GM11168 (cell line): ENCODE measurements around the gene SPEF1.
"Not testable (repeated sequence)": the region's sequence is repeated elsewhere in the genome, so short reads cannot be mapped to it uniquely, and the experiment has no call there.

ENCODE experiments used
- in situ Hi-C: fragments of 300-500 bp; cut with MboI; formaldehyde crosslinking; loops from one replicate; pipeline ENCODE4 v1.12.0; 2022; ENCODE audit warnings: low sequenced_read_pairs; ENCODE audit not compliant: unreplicated experiment

Gene SPEF1

DNA sequence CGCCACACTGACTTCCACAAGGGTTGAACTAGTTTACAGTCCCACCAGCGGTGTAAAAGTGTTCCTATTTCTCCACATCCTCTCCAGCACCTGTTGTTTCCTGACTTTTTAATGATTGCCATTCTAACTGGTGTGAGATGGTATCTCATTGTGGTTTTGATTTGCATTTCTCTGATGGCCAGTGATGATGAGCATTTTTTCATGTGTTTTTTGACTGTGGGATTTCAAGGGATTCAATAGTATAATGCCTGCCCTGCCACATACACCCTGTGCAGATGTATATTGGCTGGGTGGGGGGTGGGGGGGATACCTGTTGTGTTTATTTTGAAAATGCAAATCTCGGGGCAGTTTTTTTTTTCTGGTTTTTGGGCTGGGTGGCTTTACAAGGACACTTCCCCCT is 12.9 kb upstream of the SPEF1 start:
- in situ Hi-C loops: not testable (repeated sequence)

DNA sequence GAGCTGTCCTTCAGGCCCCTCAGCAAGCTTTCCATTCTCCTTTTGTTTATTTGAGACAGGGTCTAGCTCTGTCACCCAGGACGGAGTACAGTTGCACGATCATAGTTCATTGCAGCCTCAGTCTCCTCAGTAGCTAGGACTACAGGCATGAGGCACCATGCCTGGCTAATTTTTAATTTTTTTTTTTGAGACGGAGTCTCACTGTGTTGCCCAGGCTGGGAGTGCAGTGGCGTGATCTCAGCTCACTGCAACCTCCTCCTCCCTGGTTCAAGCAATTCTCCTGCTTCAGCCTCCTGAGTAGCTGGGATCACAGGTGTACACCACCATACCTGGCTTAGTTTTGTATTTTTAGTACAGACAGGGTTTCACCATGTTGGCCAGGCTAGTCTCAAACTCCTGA is 8.0 kb upstream of the SPEF1 start:
- in situ Hi-C loops: loop anchor here (10.0 kb wide), 1 partner anchor 66 kb away; no protein-coding TSS in a partner anchor

DNA sequence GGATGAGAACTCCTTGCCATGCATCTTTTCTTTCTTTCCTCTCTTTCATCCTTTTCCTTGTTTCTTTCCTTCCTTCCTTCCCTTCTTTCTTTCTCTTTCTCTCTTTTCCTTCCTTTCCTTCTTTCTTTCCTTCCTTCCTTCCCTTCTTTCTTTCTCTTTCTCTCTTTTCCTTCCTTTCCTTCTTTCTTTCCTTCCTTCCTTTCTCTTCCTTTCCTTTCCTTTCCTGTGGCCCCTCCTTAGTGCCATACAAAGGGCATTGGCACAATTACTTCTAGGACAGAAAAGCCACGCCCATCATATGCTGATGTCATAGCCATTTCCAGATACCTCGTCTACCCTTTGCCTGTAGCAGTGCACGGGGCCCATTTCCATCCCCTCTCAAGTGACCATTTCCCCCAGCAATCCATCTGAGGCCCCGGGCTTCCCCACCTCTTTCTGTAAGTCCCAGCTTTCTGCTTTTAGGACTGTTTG is 7.5 kb upstream of the SPEF1 start:
- in situ Hi-C loops: loop anchor here (10.0 kb wide), 1 partner anchor 66 kb away; no protein-coding TSS in a partner anchor

DNA sequence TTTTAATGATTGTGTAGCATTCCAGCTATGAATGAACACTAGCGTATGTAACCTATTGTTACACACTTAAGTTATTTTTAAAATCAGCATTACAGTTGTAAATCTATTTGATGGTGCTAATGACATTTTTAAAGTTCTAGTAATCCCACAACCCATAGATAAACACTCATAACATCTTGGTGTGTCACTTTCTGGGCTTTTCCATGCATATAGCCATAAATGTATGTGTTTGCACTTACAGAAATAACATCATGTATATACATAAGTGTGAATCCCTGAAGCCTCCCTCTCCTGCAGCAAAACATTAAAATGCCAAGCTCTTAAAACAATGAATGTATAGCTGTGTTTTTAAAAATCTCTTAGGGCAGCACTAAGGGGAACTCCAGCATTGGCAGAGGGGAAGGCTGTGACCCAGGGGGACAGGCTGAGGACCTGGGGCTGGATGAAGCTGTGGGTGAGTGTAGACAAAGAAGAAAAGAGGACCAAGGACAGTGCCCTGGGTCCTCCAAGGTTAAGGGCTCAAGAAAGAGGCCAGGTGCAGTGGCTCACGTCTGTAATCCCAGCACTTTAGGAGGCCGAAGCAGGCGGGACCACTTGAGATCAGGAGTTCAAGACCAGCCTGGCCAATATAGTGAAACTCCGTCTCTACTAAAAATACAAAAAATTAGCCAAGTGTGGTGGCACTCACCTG is 6.2 kb upstream of the SPEF1 start:
- in situ Hi-C loops: loop anchor here (10.0 kb wide), 1 partner anchor 67 kb away; no protein-coding TSS in a partner anchor

DNA sequence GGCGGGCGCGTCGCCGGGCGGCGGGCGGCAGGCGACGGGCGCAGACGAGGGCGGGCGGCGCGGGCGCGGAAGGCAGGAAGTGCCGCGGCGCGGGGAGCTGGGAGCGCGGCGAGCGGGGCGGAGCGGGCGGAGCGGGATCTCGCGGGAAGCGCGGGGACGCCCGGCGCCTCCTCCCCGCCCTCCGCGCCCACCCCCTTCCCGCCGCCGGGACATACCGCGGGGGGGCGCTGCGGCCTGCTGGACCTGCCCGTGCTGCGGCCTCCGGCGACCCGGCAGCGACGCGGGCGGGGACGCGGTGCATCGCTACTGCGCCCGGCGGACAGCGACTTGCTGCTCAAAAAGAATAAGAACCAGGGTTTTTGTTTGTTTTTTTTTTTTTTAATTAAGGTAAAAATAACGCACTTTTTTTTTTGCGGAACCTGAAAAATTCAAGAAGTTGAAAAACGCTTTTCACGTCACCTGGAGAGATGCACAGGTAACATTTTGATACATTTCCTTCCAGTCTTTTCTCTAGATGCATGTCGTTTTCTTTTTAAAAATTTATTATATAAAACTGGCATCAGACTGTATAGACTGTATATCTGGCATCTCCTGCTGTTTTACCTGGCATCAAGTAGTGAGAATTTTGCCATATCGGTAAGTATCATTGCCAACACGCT is 5.5 kb upstream of the SPEF1 start, which contains the start of gene CENPB:
Gene CENPB, minus strand, starts transcription at position 76 of the 659 bp plus-strand sequence. CDS start 257 bp downstream, outside the sequence.
- in situ Hi-C loops: loop anchor here (10.0 kb wide), 1 partner anchor 68 kb away; no protein-coding TSS in a partner anchor

DNA sequence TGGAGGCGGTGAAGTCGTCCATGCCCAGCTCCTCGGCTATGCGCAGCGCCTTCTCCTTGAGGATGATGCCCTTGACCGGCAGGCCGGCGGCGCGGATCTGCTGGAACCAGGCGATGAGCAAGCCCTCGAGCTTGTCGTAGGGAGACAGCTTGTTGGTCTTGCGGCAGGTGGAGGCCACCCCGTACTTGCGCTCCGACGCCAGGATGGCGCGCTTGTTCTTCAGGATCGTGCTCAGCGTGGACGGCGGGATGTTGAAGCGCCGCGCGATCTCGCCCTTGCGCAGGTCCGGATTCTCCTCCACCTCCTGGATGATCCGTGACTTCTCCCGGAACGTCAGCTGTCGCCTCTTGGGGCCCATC is 4.9 kb upstream of the SPEF1 start:
- in situ Hi-C loops: loop anchor here (10.0 kb wide), 1 partner anchor 69 kb away; no protein-coding TSS in a partner anchor

DNA sequence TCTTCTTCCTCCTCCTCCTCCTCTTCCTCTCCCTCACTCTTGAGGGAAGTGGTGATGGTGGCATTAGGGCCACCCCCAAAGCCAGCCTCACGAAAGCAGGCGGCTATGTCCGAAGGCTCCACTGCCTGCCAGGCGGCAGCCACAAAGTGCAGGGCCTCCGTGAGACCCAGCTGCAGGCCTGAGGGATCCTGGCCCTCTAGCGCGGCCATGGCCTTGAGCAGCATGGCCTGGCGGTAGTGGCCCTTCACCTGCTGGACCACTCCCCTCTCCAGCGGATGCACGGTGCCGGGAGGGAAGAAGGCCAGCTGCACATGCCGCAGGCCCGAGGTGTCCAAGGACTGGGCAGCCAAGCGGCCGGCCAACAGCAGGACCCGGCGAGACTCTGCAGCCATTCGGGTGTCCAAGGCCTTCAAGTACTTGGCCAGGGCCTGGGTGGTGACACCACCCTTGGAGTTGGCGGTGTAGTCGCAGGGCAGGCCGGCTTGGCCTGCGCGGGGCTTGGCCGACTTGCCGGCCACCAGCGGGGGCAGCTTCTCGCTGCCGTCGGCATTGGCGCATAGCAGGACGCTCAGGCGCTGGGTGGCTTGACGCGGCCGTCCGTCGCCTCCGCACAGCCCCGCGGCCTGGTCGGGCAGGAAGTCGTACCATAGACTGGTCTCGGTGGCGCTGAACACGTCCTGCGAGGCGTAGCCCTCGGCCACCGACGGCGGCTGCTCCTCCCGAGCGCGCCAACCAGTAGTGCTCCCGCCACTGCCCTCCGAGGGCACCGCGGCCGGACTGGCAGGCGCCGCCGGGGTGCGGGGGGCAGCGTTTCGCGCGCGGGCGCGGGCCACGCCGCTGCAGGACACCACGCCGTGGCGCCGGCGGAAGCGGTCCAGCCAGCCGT is 4.2 kb upstream of the SPEF1 start:
- in situ Hi-C loops: loop anchor here (10.0 kb wide), 1 partner anchor 69 kb away; no protein-coding TSS in a partner anchor

DNA sequence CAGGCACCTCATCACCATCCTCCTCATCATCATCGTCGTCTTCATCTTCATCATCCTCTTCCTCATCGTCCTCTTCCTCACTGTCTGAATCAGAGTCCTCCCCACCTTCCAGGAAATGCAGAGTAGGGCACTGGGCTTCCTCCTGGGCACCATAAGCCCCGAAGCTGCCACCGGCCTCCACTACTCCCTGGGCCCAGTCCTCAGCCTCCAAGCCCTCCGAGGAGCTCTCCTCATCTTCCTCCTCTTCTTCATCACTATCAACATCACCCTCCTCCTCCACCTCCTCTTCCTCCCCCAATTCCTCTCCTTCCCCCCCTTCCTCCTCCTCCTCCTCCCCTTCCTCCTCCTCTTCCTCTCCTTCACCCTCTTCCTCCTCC is 3.6 kb upstream of the SPEF1 start:
- in situ Hi-C loops: loop anchor here (10.0 kb wide), 1 partner anchor 70 kb away; no protein-coding TSS in a partner anchor

DNA sequence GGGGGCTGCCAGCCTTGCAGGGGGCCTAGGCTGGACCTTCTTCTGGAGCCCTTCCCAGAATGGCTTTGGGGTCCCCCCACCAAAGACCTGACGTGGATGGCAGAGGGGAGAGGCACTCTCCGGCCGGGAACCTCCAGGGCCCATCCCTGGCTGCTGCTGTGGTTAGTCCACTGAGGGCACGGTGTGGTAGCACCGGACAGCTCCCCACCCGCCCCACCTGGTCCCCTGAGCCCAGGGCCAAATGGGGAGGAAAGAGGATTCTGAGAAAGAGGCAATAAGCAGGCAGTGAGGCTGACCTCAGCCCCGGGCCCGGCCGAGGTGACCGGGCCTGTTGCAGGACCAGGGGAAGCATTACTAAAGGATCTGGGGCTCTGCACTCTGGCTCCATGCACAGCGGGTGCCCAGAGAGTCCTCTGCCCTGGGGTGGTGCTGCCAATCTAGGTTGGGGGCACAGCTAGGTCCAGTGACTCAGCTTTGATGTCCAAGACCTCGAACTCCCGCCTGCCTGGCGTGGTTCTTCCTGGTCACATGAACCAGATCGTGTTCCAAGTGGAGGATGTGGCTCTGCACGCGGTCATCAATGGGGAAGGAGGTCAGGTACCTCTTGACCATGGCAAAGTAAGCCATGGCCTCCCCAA is 3.1 kb upstream of the SPEF1 start:
- in situ Hi-C loops: loop anchor here (10.0 kb wide), 1 partner anchor 70 kb away; no protein-coding TSS in a partner anchor

DNA sequence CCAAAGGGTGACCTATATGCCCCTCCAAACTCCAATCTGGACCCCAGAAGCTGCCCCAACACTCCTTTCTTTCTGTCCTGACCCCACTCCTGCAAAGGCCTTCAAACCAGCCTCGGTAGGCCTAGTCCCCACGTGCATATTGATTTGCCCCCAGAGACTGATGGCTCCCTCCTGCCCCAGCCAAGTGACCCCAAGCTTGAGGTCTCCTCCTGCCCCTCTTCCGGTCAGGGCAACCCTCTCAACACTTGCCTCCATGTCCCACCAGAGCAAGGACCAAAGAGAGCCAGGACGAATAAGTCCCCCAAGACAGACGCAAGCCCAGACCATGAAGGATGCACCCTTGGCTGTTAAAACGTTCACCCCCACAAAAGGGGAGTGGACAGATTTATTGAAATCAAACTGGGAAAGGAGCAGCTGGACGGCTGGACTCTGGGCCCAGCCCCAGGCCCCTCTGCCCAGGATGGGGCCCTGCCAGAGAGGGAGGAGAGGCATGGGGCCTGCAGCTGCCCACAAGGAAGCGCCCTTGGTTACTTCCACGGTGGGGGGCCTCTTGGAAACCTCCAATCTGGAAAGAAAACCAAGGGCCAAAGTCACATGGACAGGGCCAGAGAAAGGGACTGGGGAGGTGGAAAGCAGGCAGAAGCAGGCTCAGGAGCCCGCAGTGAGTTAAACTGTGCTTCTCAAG is 2.4 kb upstream of the SPEF1 start:
- in situ Hi-C loops: loop anchor here (10.0 kb wide), 1 partner anchor 71 kb away; no protein-coding TSS in a partner anchor

DNA sequence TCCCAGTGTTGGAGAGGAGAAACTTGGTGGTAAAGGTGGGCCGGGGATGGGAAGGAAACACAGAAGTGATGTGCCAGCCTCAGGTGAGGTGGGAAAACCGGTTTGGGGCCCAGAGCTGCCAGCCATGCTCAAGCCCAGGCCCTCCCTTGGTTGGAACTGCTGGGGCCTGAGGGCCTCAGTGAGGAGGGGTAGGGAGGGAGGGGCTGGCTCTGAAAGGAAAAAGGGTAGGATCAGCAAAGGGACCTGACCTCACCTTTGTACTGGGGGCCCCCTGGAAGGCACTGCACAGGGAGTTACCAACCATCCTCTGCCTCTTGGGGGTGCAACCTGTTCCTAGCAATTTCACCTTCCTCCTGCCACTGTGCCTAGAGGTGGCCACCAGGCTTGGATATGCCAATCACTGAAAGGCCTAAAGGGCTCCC is 1.8 kb upstream of the SPEF1 start:
- in situ Hi-C loops: loop anchor here (10.0 kb wide), 1 partner anchor 72 kb away; no protein-coding TSS in a partner anchor

DNA sequence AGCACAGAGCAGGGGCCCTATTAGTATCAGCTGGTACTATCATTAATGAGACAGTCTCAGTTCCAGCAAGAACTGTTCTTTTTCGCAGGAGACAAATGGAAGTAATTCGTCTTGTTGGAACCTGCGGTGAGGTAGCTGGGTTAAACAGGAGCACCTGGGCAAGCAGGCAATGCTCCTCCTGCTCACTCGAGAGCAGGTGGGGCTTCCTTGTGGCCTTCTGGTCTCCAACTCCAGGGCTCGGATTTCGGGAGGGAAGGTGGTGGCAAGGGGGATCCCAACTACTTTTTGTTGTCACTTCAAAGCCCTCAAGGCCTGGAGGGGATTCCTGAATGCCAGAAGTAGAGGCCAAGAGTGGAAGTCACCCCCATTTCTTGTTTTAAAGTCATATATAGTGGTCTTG is 1.3 kb upstream of the SPEF1 start:
- in situ Hi-C loops: loop anchor here (10.0 kb wide), 1 partner anchor 72 kb away; no protein-coding TSS in a partner anchor

DNA sequence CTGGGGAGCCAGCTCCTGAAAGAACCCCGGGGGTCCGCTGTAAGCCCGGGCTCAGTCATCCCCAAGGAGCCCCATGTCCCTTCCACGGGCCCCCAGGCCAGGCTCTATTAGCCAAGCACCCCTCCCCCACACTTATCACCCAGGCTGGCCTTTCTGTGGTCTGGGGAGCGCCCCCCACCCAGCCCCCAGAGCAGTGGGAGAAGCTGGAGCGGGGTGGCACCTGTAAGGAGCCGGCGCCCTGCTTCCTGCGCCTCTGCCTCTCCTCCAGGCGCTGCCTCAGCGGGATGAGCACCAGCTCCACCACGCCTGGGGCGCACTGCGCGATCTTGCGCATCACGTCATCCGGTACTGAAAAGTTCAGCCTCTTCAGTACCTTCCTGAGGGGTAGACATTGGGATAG is 2.3 kb downstream of the SPEF1 start:
- in situ Hi-C loops: no loop called here

DNA sequence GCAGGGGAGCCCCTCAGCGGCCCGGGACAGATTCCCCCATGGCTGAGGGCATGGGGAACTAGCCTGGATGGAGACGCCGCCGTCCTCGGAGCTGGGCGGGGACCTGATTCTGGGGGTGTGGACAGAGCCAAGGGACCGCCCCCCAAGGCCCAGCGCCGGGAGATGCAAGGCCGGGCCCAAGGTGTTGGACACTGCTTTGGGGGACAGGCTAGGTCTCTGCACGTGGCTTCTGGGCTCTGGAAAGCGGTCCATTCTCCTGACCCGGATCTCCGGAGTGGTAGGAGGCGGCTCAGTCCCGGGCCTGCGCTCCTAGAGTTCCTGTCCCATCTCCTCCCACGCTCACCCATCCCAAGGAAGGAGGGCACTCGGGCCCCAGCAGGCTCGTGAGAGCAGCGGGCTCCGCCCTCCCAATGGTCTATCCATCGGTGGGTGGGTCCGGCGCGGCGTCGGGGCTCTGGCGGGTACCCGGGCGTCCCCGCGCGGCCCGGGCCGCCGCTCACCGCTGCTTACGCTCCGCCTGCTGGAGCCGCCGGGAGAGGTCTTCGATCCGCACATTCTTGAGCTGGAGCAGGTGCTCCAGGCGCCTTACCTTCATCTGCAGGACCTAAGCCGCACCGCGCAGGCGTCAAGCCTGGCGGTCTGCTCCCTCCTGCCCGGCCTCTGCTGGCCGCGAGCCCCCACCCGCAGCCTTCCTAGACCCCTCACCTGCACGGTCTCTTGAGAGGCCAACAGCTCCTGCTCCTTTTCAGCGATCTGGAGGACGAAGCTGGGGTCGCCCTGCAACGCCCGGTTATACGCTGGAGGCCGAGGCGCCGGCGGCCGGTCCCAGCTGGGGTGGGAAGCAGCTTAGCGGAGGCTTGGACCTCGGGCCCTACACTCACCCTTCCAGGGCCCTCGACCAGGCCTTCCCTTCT is 3.3 kb downstream of the SPEF1 start:
- in situ Hi-C loops: no loop called here

DNA sequence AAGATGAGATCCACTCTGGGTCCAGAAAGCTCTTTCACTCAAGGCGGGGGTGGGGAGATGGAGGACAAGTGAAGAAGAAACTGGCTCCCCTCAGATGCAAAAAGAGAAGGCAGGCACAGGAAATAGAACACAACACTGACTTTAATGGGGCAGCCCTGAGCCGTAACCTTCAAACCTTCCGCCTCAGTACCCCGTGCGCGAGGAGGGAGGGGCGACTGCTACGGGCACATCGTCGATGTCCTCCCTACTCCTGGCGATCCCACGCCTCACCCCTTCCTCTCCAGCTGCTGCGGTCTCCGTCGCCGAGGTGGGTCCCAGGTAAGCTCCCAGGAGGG is 3.9 kb downstream of the SPEF1 start:
- in situ Hi-C loops: no loop called here

DNA sequence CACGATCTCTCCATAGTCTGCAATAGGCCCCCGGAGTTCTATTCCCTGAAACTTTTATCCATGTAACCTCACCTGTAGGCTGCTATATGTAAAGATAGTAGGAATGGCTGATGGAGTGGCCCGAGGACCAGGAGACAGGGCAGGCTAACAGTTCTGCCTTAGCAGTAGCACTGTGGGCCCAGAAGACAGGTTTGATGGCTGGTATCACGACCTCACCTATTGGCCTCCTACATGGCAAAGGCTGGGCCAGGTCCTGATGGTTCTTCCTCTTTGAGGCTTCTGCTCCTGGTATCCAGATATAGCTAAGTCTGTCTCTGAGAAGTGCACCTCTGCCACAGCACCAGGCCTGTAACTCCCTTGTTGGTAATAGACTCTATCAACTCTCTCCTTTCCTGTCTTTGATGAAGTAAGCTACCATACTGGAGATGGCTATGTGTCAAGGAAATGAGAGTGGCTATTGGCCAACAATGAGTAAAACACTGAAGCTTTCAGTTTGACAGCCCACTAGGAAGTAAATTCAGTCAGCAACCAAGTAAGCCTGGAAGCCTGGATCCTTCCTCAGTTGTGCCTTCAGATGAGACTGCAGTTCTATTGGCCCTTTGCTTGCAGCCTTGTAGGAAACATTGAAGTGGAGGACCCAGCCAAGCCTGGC is 5.7 kb downstream of the SPEF1 start:
- in situ Hi-C loops: no loop called here

DNA sequence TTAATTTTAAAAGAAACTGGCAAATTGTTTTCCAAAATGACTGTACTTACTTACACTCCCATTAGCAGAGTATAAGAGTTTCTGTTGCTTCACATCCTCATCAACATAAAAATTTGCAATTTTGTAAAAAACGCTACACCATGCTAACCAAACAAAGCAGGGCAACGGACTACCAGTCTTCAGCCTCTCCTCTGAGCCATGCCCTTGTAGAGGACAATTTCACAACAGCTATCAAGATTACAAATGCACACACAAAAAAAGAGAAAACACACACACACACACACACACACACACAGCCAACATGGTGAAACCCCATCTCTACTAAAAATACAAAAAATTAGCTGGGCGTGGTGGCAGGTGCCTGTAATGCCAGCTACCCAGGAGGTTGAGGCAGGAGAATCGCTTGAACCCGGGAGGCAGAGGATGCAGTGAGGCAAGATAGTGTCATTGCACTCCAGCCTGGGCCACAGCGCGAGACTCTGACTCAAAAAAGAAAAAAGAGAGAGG is 9.6 kb downstream of the SPEF1 start:
- in situ Hi-C loops: no loop called here
